Central memory CD8-positive, alpha-beta T cell (primary cell): ENCODE measurements around the gene LDAH.

ENCODE experiments used
- ATAC-seq: fragments of 150-1000 bp; cut with Tn5 transposase; replicated peaks from 2 replicates; pipeline ENCODE4 v1.10.0; 2022; ENCODE audit warnings: mild to moderate bottlenecking, moderate FRiP score, moderate number of reproducible peaks; ENCODE audit not compliant: poor library complexity, severe bottlenecking; ENCODE audit errors: extremely low read depth
- DNase-seq, 2 donors: peaks; one replicate each; pipeline ENCODE4 v3.0.0; 2021; ENCODE audit warnings: low spot score in 2 of 2
- H3K27ac Mint-ChIP-seq: one replicate; pipeline ENCODE4 v1.8.0; 2022; ENCODE audit warnings: low read depth, mild to moderate bottlenecking, moderate library complexity, mixed read lengths
- H3K27me3 Mint-ChIP-seq: one replicate; pipeline ENCODE4 v1.8.0; 2022; ENCODE audit warnings: mixed read lengths
- H3K36me3 Mint-ChIP-seq: one replicate; pipeline ENCODE4 v1.8.0; 2022; ENCODE audit warnings: mild to moderate bottlenecking, moderate library complexity, mixed read lengths; ENCODE audit not compliant: insufficient read depth
- H3K4me1 Mint-ChIP-seq: one replicate; pipeline ENCODE4 v1.8.0; 2022; ENCODE audit warnings: mixed read lengths
- H3K4me3 Mint-ChIP-seq: one replicate; pipeline ENCODE4 v1.8.0; 2022; ENCODE audit warnings: mild to moderate bottlenecking, moderate library complexity, mixed read lengths
- H3K9me3 Mint-ChIP-seq: one replicate; pipeline ENCODE4 v1.8.0; 2022; ENCODE audit warnings: mixed read lengths

Gene LDAH

GRCh38 chr2:20822535-20823490, at the start of gene LDAH:
Gene LDAH, minus strand, starts transcription at chr2:20823101. Its CDS starts 21,638 bp downstream, at chr2:20801463.
- ATAC-seq (peak; percentile 76), DNase-seq (peak; percentile 76 to 79)
- H3K27me3 Mint-ChIP-seq: no peaks in the 10 kb centered on the region
- H3K27ac Mint-ChIP-seq: peak within 1 kb of the TSS; percentile 98
- H3K36me3 Mint-ChIP-seq: peaks cover 16% of the 10 kb centered on the region
- no peaks in the 10 kb centered on the region for H3K9me3 Mint-ChIP-seq
- H3K4me3 Mint-ChIP-seq: peak within 1 kb of the TSS; percentile 92
- peaks cover 26% of the 10 kb centered on the region for H3K4me1 Mint-ChIP-seq

- Mint-ChIP-seq H3K27ac (no peak overlapping the region), H3K27me3 (peaks cover 45% of the 10 kb centered on the region), H3K4me3 (no peak overlapping the region), H3K4me1 (no peaks in the 10 kb centered on the region), H3K36me3 (peaks cover 2% of the 10 kb centered on the region), H3K9me3 (no peaks in the 10 kb centered on the region)
- ATAC-seq: peak; percentile 85
- no peak for DNase-seq
Observed at GRCh38 chr2:20868377-20868776, 45.5 kb upstream of the LDAH start.

DNA sequence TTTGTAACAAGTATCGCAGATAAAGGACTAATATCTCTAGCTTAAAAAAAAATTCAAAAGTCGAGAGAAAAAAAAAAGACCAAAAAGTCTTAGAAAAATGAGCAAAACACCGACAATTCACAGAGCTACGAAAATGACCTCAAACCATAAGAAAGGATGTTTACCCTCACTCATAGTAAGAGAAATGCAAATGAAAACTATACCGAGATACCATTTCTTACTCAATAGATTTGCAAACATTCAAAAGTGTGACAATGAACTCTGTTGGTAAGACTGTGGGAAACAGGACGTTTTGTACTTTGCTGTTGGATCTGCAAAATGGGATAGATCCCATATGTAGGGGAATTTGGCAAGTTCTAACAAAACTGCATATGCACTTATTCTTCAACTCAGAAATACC, 39.9 kb upstream of the LDAH start:
- no peak overlapping the region for H3K4me3 Mint-ChIP-seq
- H3K27me3 Mint-ChIP-seq: peaks cover 30% of the 10 kb centered on the region
- DNase-seq (no peak), ATAC-seq (no peak)
- H3K36me3 Mint-ChIP-seq: no peaks in the 10 kb centered on the region
- no peak overlapping the region for H3K27ac Mint-ChIP-seq
- no peaks in the 10 kb centered on the region for H3K4me1 Mint-ChIP-seq
- no peaks in the 10 kb centered on the region for H3K9me3 Mint-ChIP-seq

- peaks cover 20% of the 10 kb centered on the region for H3K27me3 Mint-ChIP-seq
- no peak for ATAC-seq
- H3K4me3 Mint-ChIP-seq: no peak overlapping the region
- H3K4me1 Mint-ChIP-seq: no peaks in the 10 kb centered on the region
- H3K36me3 Mint-ChIP-seq: no peaks in the 10 kb centered on the region
- DNase-seq: no peak
- H3K9me3 Mint-ChIP-seq: no peaks in the 10 kb centered on the region
- H3K27ac Mint-ChIP-seq: no peak overlapping the region
Observed at GRCh38 chr2:20855456-20855855, 32.6 kb upstream of the LDAH start.

- Mint-ChIP-seq H3K36me3 (no peaks in the 10 kb centered on the region), H3K27me3 (peaks cover 29% of the 10 kb centered on the region), H3K9me3 (no peaks in the 10 kb centered on the region), H3K4me1 (no peaks in the 10 kb centered on the region), H3K27ac (no peak overlapping the region), H3K4me3 (no peak overlapping the region)
- ATAC-seq (no peak), DNase-seq (no peak)
Observed at GRCh38 chr2:20852670-20853069, 29.8 kb upstream of the LDAH start.

DNA sequence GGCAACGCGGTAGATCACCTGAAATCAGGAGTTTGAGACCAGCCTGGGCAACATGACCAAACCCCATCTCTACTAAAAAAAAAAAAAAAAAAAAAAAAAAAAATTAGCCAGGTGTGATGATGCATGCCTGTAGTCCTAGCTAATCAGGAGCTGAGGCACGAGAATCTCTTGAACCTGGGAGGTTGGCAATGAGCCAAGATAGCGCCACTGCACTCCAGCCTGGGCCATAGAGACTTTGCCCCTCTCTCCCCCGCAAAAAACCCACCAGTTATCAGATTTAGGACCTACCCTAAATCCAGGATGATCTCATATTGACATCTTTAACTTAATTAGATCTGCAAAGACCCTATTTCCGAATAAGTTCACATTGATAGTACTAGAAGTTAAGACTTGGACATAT, 29.2 kb upstream of the LDAH start:
- H3K9me3 Mint-ChIP-seq: no peaks in the 10 kb centered on the region

DNA sequence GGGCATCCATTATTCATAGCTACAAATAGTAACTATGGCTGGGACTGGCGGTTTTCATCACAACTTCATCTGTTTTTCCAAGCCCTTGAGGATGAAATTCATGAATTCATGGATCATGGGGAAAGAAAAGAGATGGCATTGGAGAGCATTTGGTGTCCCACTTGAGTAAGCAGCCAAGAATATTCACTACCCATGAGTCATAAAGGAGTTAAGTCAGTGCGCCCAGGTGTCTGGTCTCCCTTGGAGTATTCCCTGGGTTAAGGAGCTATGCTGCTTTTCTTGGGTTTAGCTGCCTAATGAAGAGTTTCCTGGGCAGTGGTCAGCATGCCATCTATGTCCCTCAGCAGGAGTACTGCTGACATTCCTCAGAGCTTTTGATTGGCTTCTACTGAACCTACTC, 21.3 kb upstream of the LDAH start:
- H3K4me1 Mint-ChIP-seq: no peaks in the 10 kb centered on the region
- no peaks in the 10 kb centered on the region for H3K9me3 Mint-ChIP-seq
- ATAC-seq (no peak), DNase-seq (no peak)
- peaks cover 66% of the 10 kb centered on the region for H3K27me3 Mint-ChIP-seq
- H3K27ac Mint-ChIP-seq: no peak overlapping the region
- no peaks in the 10 kb centered on the region for H3K36me3 Mint-ChIP-seq
- no peak overlapping the region for H3K4me3 Mint-ChIP-seq

More for the DNA sequence above, 29.2 kb upstream of the LDAH start:
- Mint-ChIP-seq H3K27ac (no peak overlapping the region), H3K27me3 (peaks cover 29% of the 10 kb centered on the region), H3K4me3 (no peak overlapping the region), H3K36me3 (no peaks in the 10 kb centered on the region), H3K4me1 (no peaks in the 10 kb centered on the region)
- no peak for DNase-seq
- no peak for ATAC-seq

DNA sequence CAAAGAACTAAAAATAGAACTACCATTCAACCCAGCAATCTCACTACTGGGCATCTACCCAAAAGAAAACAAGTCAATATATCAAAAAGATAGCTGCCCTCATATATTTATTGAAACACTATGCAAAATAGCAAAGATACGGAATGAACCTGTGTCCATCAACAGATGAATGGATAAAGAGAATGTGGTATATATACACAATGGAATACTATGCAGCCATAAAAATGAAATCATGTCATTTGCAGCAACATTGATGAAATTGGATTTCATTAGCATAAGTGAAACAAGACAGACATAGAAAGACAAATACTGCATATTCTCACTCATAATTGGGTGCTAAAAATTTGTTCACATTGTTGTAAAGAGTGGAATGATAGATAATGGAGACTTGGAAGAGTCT, 16.2 kb upstream of the LDAH start:
- DNase-seq (no peak), ATAC-seq (no peak)
- Mint-ChIP-seq H3K9me3 (no peaks in the 10 kb centered on the region), H3K4me1 (no peaks in the 10 kb centered on the region), H3K27ac (no peak overlapping the region), H3K4me3 (no peak overlapping the region), H3K36me3 (no peaks in the 10 kb centered on the region), H3K27me3 (peaks cover 77% of the 10 kb centered on the region)

- H3K9me3 Mint-ChIP-seq: no peaks in the 10 kb centered on the region
- no peaks in the 10 kb centered on the region for H3K4me1 Mint-ChIP-seq
- H3K4me3 Mint-ChIP-seq: no peak overlapping the region
- DNase-seq: no peak
- no peak overlapping the region for H3K27ac Mint-ChIP-seq
- ATAC-seq: no peak
- H3K36me3 Mint-ChIP-seq: no peaks in the 10 kb centered on the region
- H3K27me3 Mint-ChIP-seq: peaks cover 76% of the 10 kb centered on the region
Observed at GRCh38 chr2:20838016-20838415, 15.1 kb upstream of the LDAH start.

- no peak overlapping the region for H3K4me3 Mint-ChIP-seq
- ATAC-seq (no peak), DNase-seq (no peak)
- H3K27ac Mint-ChIP-seq: no peak overlapping the region
- peaks cover 70% of the 10 kb centered on the region for H3K27me3 Mint-ChIP-seq
- no peaks in the 10 kb centered on the region for H3K36me3 Mint-ChIP-seq
- no peaks in the 10 kb centered on the region for H3K4me1 Mint-ChIP-seq
- no peaks in the 10 kb centered on the region for H3K9me3 Mint-ChIP-seq
Observed at GRCh38 chr2:20836521-20836920, 13.6 kb upstream of the LDAH start.

DNA sequence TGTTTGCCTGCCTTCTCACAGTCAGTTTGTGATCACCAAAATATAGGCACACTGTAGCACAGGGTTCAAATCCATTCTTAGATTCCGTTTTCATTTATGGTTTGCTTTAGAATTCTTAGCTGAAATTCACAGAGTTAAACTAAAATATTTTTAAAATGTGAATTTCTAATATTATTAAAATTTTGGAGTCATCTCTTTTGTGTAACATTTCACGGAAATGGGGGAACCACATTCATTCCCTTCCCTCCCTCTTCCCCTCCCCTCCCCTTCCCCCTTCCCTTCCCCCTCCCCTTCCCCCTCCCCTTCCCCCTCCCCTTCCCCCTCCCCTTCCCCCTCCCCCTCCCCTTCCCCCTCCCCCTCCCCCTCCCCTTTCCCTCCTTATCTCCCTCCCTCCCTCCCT, 11.4 kb upstream of the LDAH start:
- Mint-ChIP-seq H3K27ac (no peak overlapping the region), H3K9me3 (no peaks in the 10 kb centered on the region), H3K27me3 (peaks cover 75% of the 10 kb centered on the region), H3K36me3 (no peaks in the 10 kb centered on the region), H3K4me3 (no peak overlapping the region), H3K4me1 (no peaks in the 10 kb centered on the region)
- DNase-seq (no peak), ATAC-seq (no peak)

GRCh38 chr2:20832606-20833005, 9.7 kb upstream of the LDAH start:
- Mint-ChIP-seq H3K27ac (no peak overlapping the region), H3K27me3 (peaks cover 60% of the 10 kb centered on the region), H3K9me3 (no peaks in the 10 kb centered on the region), H3K4me1 (no peaks in the 10 kb centered on the region), H3K4me3 (no peak overlapping the region), H3K36me3 (no peaks in the 10 kb centered on the region)
- no peak for ATAC-seq
- DNase-seq: no peak

DNA sequence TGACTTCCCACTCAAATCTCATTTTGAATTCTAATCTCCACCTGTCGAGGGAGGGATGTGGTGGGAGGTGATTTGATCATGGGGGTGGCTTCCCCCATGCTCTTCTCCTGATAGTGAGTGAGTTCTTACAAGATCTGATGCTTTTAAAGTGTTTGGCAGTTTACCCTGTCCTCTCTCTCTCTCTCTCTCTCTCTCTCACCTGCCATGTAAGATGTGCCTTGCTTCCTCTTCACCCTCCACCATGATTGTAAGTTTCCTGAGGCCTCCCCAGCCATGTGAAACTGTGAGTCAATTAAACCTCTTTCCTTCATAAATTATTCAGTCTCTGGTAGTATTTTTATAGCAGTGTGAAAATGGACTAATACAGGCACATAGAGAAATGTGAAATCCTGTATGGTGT, 7.0 kb upstream of the LDAH start:
- H3K4me3 Mint-ChIP-seq: no peak overlapping the region
- H3K36me3 Mint-ChIP-seq: no peaks in the 10 kb centered on the region
- DNase-seq (no peak), ATAC-seq (no peak)
- peaks cover 44% of the 10 kb centered on the region for H3K27me3 Mint-ChIP-seq
- no peaks in the 10 kb centered on the region for H3K9me3 Mint-ChIP-seq
- no peaks in the 10 kb centered on the region for H3K4me1 Mint-ChIP-seq
- H3K27ac Mint-ChIP-seq: no peak overlapping the region
